Upper lobe of right lung (tissue), 1 donor: ENCODE results near the gene TMEM169. TPM values are rescaled to one million over a fixed set of nuclear protein-coding genes. Genes with fewer than 3 reads are reported as not detected.
"Not testable (repeated sequence)": the region's sequence is repeated elsewhere in the genome, so short reads cannot be mapped to it uniquely, and the experiment has no call there.

Source experiments
- ATAC-seq: fragments of 200-7000 bp; cut with Tn5 transposase; one replicate; pipeline ENCODE4 v1.9.1; 2020; ENCODE audit warnings: mild to moderate bottlenecking, moderate library complexity
- DNase-seq: peaks from one replicate; pipeline ENCODE4 v3.0.0-alpha.2; 2020
- H3K27ac ChIP-seq: fragments of 200-600 bp; one replicate; pipeline ENCODE4 v1.8.0; 2022
- H3K27me3 ChIP-seq: fragments of 200-600 bp; one replicate; pipeline ENCODE4 v1.8.0; 2022; ENCODE audit warnings: mild to moderate bottlenecking
- H3K36me3 ChIP-seq: fragments of 200-600 bp; one replicate; pipeline ENCODE4 v1.8.0; 2022
- H3K4me1 ChIP-seq: fragments of 200-600 bp; one replicate; pipeline ENCODE4 v1.8.0; 2022
- H3K4me3 ChIP-seq: fragments of 200-600 bp; one replicate; pipeline ENCODE4 v1.8.0; 2022; ENCODE audit warnings: mild to moderate bottlenecking
- H3K9me3 ChIP-seq: fragments of 200-600 bp; one replicate; pipeline ENCODE4 v1.8.0; 2022
- intact Hi-C: fragments of 100-400 bp; cut with DNase I; formaldehyde crosslinking; loops from one replicate; pipeline ENCODE4 v1.11.0; 2022
- total RNA-seq: library from RNA; stranded (reverse); fragmentation: NEBNext Ultra II Directional; extraction: Animal tissue kit (Norgen Biotek cat#: 25700); gene quantifications from one replicate; pipeline ENCODE4 v1.2.1, GENCODE V29; 2021
- TF ChIP-seq, protein P1 (sequence below): fragments of 200-600 bp; IDR thresholded peaks from one replicate; pipeline ENCODE4 v1.8.0; 2022; ENCODE audit warnings: antibody characterized with exemption
- donor health status: DM: no; HTN: yes; CAD: no; lungs with severe emphysema.

TMEM169 gene
- total RNA-seq, 1 donor from 2014 or later: 1.4 TPM

DNA sequence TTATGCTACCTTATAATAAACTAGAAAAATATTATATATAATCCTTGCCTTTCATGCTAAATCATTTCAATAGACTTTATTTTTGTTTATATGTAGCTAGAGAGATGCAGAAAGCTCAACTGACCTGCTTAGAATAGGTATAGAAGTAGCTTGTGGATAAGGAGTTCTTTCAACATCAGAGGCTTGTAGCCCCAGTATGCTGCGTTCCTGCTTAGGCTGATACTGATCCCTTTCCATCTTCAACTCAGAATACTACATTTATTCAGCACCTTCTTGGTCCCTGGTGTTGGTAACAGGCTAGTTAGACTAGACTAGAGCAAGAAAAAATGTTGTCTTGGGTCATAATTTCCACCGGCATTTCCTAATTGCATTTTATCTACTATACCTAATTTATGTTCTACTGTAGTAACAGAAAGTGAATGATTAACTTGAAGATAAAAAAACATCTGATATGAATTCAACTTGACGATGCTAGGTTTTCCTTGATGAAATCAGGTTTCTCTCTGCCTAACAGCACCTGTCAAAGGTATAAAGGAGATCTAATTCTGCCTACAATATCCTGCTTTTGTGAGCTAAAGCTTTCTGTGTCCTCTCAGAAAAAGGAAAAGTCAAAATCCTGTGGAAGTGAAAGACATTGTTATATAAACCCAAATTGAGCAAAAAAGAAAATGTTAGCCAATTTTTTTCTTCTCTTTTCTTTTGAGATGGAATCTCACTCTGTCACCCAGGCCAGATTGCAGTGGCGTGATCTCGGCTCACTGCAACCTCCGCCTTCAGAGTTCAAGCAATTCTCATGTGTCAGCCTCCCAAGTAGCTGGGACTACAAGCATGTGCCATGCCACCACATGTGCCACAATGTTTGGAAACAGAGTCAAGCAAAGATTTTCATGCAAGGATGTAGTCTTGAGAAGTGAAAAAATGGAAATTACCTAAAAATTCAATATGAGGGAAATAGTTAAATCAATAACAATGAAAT lies 5.9 kb upstream of the TMEM169 start:
- TF ChIP-seq, protein P1, sequence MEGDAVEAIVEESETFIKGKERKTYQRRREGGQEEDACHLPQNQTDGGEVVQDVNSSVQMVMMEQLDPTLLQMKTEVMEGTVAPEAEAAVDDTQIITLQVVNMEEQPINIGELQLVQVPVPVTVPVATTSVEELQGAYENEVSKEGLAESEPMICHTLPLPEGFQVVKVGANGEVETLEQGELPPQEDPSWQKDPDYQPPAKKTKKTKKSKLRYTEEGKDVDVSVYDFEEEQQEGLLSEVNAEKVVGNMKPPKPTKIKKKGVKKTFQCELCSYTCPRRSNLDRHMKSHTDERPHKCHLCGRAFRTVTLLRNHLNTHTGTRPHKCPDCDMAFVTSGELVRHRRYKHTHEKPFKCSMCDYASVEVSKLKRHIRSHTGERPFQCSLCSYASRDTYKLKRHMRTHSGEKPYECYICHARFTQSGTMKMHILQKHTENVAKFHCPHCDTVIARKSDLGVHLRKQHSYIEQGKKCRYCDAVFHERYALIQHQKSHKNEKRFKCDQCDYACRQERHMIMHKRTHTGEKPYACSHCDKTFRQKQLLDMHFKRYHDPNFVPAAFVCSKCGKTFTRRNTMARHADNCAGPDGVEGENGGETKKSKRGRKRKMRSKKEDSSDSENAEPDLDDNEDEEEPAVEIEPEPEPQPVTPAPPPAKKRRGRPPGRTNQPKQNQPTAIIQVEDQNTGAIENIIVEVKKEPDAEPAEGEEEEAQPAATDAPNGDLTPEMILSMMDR: no peak
- intact Hi-C loops: no loop called here
- H3K36me3 ChIP-seq: no peaks in the 10 kb centered on the region
- no peak for DNase-seq
- no peak overlapping the region for H3K27ac ChIP-seq
- no peaks in the 10 kb centered on the region for H3K9me3 ChIP-seq
- ATAC-seq: peak; percentile 50
- H3K4me3 ChIP-seq: no peak overlapping the region
- H3K4me1 ChIP-seq: peaks cover 5% of the 10 kb centered on the region
- H3K27me3 ChIP-seq: no peaks in the 10 kb centered on the region

DNA sequence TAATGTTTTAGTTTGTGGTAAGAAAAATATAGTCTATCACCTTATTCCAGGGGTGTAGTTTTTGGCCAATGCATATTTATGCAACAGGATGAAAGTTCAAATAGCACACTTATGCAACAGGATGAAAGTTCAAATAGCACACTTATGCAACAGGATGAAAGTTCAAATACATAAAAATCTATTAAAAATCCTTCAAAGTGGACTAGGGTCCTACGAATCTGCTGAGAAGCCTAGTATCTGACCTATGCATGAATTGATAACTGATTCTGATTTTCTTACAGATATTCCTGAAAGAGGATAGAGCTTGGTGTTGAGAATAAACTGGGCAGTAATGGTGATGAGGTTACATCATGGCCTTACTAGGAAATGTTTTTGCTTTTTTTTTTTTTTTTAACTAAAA lies 2.9 kb upstream of the TMEM169 start:
- Histone ChIP-seq H3K27ac (no peak overlapping the region), H3K4me1 (peaks cover 16% of the 10 kb centered on the region), H3K4me3 (no peak overlapping the region), H3K36me3 (no peaks in the 10 kb centered on the region), H3K9me3 (no peaks in the 10 kb centered on the region), H3K27me3 (no peaks in the 10 kb centered on the region)
- intact Hi-C loops: no loop called here
- TF ChIP-seq, protein P1: no peak
- no peak for ATAC-seq
- no peak for DNase-seq

DNA sequence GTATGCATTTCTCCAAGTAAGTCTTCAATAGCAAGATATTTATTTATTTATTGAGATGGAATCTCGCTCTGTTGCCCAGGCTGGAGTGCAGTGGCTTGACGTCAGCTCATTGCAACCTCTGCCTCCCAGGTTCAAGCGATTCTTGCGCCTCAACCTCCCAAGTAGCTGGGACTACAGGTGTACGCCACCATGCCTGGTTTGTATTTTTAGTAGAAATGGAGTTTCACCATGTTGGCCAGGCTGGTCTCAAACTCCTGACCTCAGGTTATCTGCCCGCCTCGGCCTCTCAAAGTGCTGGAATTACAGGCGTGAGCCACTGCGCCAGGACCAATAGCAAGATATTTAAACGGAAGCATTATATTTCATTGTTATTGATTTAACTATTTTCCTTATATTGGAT lies 1.7 kb upstream of the TMEM169 start:
- not testable (repeated sequence) for DNase-seq, H3K4me3 ChIP-seq

DNA sequence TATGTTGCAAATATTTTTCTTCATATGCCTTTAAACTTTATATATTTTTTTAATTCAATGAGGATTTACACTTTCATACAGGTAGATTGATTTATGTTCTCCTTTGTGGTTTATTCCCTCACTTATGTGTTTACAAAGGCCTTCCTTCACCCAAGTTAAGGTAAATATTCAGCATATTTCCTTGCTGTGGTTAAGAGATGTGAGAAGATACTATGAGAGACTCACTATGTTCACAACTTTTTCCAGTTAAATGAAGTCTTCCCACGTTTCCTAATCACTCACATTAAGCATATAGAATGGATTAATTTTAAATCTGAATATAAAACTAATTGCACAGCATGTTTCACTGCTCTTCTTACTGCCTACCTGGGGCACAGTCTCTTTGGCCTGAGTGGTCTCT lies 707 bp upstream of the TMEM169 start:
- Histone ChIP-seq H3K36me3 (no peaks in the 10 kb centered on the region), H3K4me1 (peaks cover 16% of the 10 kb centered on the region), H3K27me3 (no peaks in the 10 kb centered on the region), H3K4me3 (peak overlapping the region; percentile 75), H3K9me3 (no peaks in the 10 kb centered on the region), H3K27ac (peak overlapping the region; percentile 71)
- intact Hi-C loops: no loop called here
- TF ChIP-seq, protein P1: no peak
- no peak for DNase-seq
- ATAC-seq: no peak

More for the DNA sequence above, 1.7 kb upstream of the TMEM169 start:
- intact Hi-C loops, H3K27me3 ChIP-seq, H3K36me3 ChIP-seq, H3K27ac ChIP-seq, ATAC-seq, H3K9me3 ChIP-seq: not testable (repeated sequence)
- peaks cover 16% of the 10 kb centered on the region for H3K4me1 ChIP-seq

DNA sequence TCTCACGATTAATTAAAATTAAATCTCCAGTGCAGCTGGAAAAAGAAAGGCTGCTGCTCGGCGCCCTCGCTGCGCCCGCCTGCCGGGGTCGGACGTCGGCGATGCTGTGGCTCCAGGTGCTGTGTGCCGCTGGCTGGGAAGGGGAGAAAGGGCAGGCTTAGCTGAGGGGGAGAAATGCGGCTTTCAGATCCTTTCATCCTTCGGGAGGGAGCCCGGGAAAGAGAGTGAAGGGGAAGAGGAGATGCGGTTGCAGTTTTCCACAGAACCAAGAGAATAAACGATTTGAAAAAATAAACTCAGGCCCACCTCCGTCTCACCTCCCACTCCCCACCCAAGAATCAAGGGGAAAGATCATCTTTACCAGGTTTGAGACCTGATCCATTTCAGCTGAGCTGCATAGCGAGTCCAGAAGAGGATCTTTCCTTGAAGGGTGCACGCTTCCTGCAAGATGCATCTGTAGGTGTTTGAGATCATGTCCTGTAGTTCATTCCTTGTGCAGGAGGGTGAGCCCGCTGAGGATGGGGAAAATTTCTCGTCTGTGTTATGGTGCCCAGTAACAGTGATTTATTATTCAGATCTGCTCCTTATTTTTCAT lies 495 bp downstream of the TMEM169 start:
- Histone ChIP-seq H3K27ac (peak overlapping the region; percentile 71), H3K27me3 (no peaks in the 10 kb centered on the region), H3K4me3 (peak overlapping the region; percentile 75), H3K9me3 (no peaks in the 10 kb centered on the region), H3K36me3 (no peaks in the 10 kb centered on the region), H3K4me1 (peaks cover 16% of the 10 kb centered on the region)
- DNase-seq (no peak), ATAC-seq (no peak)
- TF ChIP-seq, protein P1: no peak
- intact Hi-C loops: no loop called here

DNA sequence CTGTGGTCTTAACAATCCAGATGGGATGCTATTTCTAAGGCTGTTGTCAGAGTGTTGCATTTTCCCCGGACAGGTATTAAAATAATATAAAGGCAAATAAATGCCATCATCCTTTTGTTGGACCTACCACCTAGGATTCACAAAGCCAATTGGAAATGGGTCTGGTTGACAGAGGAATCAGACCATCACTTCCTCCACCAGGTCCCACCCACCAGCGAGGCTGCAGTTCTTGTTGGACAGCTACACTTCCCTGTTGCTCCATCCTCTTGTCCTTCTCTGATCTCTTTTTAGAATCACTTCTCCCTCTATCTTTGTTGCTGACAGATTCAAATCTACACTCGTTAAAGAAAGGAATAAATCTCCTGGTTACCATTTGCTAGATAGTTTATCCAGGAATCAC lies 1.1 kb downstream of the TMEM169 start:
- H3K36me3 ChIP-seq: no peaks in the 10 kb centered on the region
- DNase-seq: no peak
- TF ChIP-seq, protein P1: no peak
- H3K4me3 ChIP-seq: no peak overlapping the region
- intact Hi-C loops: no loop called here
- H3K27ac ChIP-seq: no peak overlapping the region
- ATAC-seq: peak; percentile 40
- no peaks in the 10 kb centered on the region for H3K27me3 ChIP-seq
- H3K4me1 ChIP-seq: peaks cover 16% of the 10 kb centered on the region
- H3K9me3 ChIP-seq: no peaks in the 10 kb centered on the region
